Measurements from ENCODE around the gene COMT. TPM values are rescaled to one million over a fixed set of nuclear protein-coding genes. Genes with fewer than 3 reads are reported as not detected.

COMT gene
- total RNA-seq, 4 donors from 2014 or later, result 154 to 255 (median 223) TPM

DNA sequence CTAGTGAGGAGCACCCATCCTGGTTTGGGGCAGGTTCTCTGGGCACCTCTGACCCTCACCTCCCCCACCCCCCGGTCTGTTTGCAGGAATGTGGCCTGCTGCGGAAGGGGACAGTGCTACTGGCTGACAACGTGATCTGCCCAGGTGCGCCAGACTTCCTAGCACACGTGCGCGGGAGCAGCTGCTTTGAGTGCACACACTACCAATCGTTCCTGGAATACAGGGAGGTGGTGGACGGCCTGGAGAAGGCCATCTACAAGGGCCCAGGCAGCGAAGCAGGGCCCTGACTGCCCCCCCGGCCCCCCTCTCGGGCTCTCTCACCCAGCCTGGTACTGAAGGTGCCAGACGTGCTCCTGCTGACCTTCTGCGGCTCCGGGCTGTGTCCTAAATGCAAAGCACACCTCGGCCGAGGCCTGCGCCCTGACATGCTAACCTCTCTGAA is 26.9 kb downstream of the COMT start:
- ATAC-seq (no peak), DNase-seq (no peak)
- H3K4me1 ChIP-seq, result no peaks in the 10 kb centered on the region
- no peak for TF ChIP-seq POLR2A (IDR thresholded peaks at IDR 0.05)
- TF ChIP-seq, protein P1, sequence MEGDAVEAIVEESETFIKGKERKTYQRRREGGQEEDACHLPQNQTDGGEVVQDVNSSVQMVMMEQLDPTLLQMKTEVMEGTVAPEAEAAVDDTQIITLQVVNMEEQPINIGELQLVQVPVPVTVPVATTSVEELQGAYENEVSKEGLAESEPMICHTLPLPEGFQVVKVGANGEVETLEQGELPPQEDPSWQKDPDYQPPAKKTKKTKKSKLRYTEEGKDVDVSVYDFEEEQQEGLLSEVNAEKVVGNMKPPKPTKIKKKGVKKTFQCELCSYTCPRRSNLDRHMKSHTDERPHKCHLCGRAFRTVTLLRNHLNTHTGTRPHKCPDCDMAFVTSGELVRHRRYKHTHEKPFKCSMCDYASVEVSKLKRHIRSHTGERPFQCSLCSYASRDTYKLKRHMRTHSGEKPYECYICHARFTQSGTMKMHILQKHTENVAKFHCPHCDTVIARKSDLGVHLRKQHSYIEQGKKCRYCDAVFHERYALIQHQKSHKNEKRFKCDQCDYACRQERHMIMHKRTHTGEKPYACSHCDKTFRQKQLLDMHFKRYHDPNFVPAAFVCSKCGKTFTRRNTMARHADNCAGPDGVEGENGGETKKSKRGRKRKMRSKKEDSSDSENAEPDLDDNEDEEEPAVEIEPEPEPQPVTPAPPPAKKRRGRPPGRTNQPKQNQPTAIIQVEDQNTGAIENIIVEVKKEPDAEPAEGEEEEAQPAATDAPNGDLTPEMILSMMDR (IDR thresholded peaks at IDR 0.05 in 4 of 5, conservative IDR thresholded peaks at IDR 0.05 in 1 of 5), result no peak
- no peak overlapping the region for H3K4me3 ChIP-seq
- in situ Hi-C loops (cut with MboI; ENCODE audit: low sequenced_read_pairs in 4 of 4), result no loop called here
- no peaks in the 10 kb centered on the region for H3K9me3 ChIP-seq
- intact Hi-C loops (cut with DNase I; ENCODE audit: low total_unique reads), result no loop called here
- no peak overlapping the region for H3K27ac ChIP-seq
- H3K36me3 ChIP-seq, result peaks cover 0 to 35% of the 10 kb centered on the region in 2 donors
- H3K27me3 ChIP-seq, result no peaks in the 10 kb centered on the region

DNA sequence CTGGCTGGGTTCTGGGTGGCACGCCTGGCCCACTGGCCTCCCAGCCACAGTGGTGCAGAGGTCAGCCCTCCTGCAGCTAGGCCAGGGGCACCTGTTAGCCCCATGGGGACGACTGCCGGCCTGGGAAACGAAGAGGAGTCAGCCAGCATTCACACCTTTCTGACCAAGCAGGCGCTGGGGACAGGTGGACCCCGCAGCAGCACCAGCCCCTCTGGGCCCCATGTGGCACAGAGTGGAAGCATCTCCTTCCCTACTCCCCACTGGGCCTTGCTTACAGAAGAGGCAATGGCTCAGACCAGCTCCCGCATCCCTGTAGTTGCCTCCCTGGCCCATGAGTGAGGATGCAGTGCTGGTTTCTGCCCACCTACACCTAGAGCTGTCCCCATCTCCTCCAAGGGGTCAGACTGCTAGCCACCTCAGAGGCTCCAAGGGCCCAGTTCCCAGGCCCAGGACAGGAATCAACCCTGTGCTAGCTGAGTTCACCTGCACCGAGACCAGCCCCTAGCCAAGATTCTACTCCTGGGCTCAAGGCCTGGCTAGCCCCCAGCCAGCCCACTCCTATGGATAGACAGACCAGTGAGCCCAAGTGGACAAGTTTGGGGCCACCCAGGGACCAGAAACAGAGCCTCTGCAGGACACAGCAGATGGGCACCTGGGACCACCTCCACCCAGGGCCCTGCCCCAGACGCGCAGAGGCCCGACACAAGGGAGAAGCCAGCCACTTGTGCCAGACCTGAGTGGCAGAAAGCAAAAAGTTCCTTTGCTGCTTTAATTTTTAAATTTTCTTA is 27.8 kb downstream of the COMT start:
- in situ Hi-C loops (cut with MboI; ENCODE audit: low sequenced_read_pairs in 4 of 4) (no loop called here), intact Hi-C loops (cut with DNase I; ENCODE audit: low total_unique reads) (no loop called here)
- no peaks in the 10 kb centered on the region for H3K4me1 ChIP-seq
- no peak overlapping the region for H3K4me3 ChIP-seq
- no peak for ATAC-seq
- TF ChIP-seq, protein P1 (IDR thresholded peaks at IDR 0.05 in 4 of 5, conservative IDR thresholded peaks at IDR 0.05 in 1 of 5), result no peak
- no peak for TF ChIP-seq POLR2A (IDR thresholded peaks at IDR 0.05)
- H3K27ac ChIP-seq, result peak overlapping the region in 1 of 4 donors; percentile 9
- DNase-seq, result no peak
- no peaks in the 10 kb centered on the region for H3K27me3 ChIP-seq
- H3K9me3 ChIP-seq, result no peaks in the 10 kb centered on the region
- peaks cover 0 to 26% of the 10 kb centered on the region in 2 donors for H3K36me3 ChIP-seq

DNA sequence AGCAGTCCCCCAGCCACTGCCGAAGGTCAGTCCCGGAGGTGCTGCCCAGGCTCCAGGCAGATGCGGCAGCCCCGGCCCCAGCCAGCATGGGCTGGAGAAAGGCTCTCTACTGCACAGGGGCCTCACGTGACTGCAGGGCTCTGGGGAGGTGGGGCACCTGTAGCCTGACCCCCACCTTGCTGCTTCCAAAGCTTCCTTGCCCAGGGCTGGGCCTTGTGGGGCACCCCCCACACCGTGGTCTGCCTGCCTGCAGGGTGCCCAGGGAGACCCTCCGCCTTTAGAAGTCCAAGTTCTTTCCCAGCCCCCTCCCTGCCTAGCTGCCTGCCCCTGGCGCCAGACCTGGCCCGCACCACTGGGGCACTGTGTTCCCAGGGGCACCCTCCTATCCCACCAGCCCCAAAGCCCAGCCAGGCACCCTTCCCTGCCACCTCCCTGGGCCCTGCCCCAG is 28.5 kb downstream of the COMT start:
- in situ Hi-C loops (cut with MboI; ENCODE audit: low sequenced_read_pairs in 4 of 4) (loop anchor here in 3 of 4 donors (5.0 kb wide), 1 partner anchor 42 kb away; no protein-coding TSS in a partner anchor), intact Hi-C loops (cut with DNase I; ENCODE audit: low total_unique reads) (loop anchor here (1.0 to 10.0 kb wide), 3 partner anchors 43 to 157 kb away; partner anchors contain the start of gene DGCR8)
- peak overlapping the region in 3 of 4 donors; percentile 8 to 64 (median 64) for H3K27ac ChIP-seq

DNA sequence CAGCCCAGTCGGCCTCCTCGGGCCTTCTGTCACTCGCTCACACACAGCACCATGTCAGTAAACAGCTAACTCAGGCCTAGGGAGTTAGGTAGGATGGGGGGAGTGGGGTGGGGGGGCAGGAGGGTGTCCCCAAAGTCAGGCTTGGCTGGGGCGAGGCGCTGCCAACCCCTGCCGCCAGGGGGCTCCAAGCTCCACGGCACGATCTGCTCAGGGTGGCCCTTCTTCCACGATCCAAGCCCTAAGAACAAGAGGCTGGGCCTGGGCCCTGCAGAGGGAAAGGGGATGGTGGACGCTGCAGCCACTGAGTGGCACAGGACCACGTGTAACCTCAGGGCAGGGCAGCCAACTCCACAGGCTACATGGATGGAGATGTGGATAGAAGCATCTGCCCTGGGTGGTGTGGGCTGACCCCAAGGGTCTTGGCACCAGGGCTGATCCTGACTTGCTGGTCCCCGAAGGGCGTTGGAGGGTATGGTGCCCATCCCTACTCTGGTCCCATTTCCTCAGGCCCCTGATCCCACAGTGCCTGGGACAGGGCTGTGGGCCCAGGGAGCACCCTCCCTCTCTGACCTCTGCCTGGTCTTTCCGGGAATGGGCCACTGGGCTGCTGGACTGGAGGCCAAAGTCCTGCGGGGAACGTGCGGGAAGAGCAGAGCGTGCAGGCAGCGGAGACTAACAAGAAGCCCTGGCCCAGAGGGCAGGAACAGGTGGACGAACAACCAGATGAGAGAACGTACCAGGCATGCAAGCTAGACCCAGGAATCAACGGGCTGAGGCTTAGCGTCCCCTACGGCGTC is 29.1 kb downstream of the COMT start:
- Histone ChIP-seq H3K4me1 (peaks cover 0 to 8% of the 10 kb centered on the region in 2 donors), H3K27me3 (no peaks in the 10 kb centered on the region), H3K9me3 (no peaks in the 10 kb centered on the region), H3K27ac (peak overlapping the region in 3 of 4 donors; percentile 8 to 64 (median 64)), H3K36me3 (peaks cover 0 to 20% of the 10 kb centered on the region in 2 donors), H3K4me3 (no peak overlapping the region)
- in situ Hi-C loops (cut with MboI; ENCODE audit: low sequenced_read_pairs in 4 of 4), result loop anchor here in 3 of 4 donors (5.0 kb wide), 1 partner anchor 42 kb away; no protein-coding TSS in a partner anchor
- peak; percentile 35 to 55 for DNase-seq
- intact Hi-C loops (cut with DNase I; ENCODE audit: low total_unique reads), result loop anchor here (1.0 to 10.0 kb wide), 3 partner anchors 43 to 157 kb away; partner anchors contain the start of gene DGCR8
- ATAC-seq, result peak; percentile 73 to 75
- TF ChIP-seq, protein P1 (IDR thresholded peaks at IDR 0.05 in 4 of 5, conservative IDR thresholded peaks at IDR 0.05 in 1 of 5), result peak; percentile 85 to 99 (median 94)
- TF ChIP-seq POLR2A (IDR thresholded peaks at IDR 0.05), result no peak

More for the DNA sequence above, 28.5 kb downstream of the COMT start:
- TF ChIP-seq POLR2A (IDR thresholded peaks at IDR 0.05), result no peak
- TF ChIP-seq, protein P1 (IDR thresholded peaks at IDR 0.05 in 4 of 5, conservative IDR thresholded peaks at IDR 0.05 in 1 of 5), result no peak
- Histone ChIP-seq H3K27me3 (no peaks in the 10 kb centered on the region), H3K4me1 (peaks cover 0 to 6% of the 10 kb centered on the region in 2 donors), H3K4me3 (no peak overlapping the region), H3K9me3 (no peaks in the 10 kb centered on the region), H3K36me3 (peaks cover 0 to 20% of the 10 kb centered on the region in 2 donors)
- peak; percentile 10 to 22 for ATAC-seq
- DNase-seq, result no peak
